IPS DF 4.7 (cell line): ENCODE data around the gene DOCK2.
A peak's percentile ranks its signal among the peaks of the same experiment; 100 is the strongest.
"Not testable (repeated sequence)": the region's sequence is repeated elsewhere in the genome, so short reads cannot be mapped to it uniquely, and the experiment has no call there.

Experiments used
- DNase-seq: peaks from one replicate; pipeline ENCODE4 v3.0.0-alpha.2; 2013; ENCODE audit warnings: low spot score; ENCODE audit errors: extremely low read depth

DOCK2 gene

GRCh38 chr5:170080217-170080616 is 443.1 kb downstream of the DOCK2 start:
- DNase-seq, result no peak

DNA sequence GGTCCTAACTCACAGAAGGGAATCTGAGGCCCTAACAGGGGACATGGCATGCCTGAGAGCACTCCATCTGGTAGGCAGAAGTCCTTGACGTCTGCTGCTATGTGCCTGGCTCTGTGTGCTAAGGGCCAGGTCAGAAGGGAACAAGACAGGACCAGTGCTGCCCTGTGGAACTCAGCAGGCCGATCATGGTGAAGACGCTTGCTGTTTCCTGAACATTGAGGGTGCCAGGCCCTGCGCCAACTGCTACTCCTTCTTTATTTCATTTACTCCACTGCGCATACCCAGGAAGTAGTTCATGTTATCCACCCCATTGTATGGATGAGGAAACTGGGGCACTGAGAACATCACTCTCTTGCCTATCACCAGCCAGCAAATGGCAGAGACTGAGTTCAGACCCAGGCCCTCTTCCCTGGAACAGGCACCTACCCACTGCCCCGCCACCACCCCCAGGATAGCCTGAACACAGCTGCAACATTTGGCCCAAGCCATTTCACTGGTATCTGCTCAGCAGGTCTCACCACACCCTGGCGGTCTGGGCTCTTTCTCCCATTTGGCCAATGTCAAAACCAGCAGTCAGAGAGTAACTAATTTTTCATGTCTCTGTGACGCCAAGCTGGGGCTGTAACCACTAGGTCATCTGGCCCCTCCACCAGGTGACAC is 443.8 kb downstream of the DOCK2 start:
- no peak for DNase-seq

- no peak for DNase-seq
Observed at GRCh38 chr5:170081616-170082015, 444.5 kb downstream of the DOCK2 start.

GRCh38 chr5:170082701-170083100 is 445.6 kb downstream of the DOCK2 start:
- no peak for DNase-seq

DNA sequence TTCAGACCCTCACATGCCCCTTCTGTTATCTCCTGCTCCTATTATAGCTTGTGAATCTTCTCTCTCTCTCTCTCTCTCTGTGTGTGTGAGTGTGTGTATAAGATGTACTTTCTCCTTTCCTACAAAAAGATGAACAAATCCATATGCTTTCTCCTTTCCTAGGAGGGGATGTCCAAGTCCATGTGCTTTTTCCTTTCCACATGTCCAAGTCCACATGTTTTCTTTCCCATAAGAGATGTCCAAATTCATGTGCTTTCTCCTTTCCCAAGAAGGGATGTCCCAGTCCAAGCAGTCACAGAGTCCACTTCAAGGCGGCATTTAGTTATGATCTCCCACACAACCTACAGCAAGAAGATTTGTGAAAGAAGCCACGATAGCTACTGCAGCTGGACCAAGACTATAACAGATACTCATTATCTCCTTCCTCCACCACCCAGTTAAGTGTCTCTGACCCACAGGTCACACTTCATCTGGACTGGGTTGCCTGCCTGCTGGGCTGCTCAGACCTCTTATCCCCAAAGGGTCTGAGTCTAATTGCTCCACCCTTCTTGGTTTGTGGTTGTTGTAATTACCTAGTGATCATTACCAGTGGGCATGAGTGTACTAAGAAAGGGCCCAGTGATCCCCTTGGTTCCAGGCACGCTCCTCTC is 450.2 kb downstream of the DOCK2 start:
- DNase-seq, result no peak

DNA sequence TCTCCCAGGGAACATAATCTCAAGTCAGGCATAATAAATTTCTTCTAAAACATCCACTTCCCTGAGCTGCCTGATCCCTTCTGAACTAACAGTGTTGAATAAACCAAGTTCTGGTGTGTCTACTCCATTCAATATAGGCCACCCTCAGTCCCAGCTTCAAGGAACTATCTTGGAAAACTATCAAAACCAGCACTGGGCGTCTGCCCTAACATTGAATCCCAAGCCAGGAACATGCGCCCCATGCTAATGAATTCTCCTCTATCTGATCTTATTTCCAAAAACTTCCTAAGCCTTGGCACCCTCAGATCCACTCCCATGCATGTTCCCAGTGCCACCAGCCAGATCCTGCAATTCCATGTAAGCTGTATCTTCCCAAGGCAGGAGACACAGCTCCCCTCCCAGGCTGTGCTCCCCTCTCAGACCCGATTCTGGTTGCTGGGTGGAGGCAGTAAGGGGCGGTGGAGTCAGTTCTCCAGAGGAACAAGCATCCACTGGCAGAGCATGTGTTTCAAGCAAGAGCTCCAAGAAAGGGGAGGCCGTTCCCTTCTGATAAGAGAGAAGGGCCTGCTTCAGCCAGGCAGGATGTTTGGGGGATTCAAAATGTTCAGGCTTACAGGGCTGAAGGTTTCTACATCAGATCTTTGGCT is 455.5 kb downstream of the DOCK2 start:
- no peak for DNase-seq

DNA sequence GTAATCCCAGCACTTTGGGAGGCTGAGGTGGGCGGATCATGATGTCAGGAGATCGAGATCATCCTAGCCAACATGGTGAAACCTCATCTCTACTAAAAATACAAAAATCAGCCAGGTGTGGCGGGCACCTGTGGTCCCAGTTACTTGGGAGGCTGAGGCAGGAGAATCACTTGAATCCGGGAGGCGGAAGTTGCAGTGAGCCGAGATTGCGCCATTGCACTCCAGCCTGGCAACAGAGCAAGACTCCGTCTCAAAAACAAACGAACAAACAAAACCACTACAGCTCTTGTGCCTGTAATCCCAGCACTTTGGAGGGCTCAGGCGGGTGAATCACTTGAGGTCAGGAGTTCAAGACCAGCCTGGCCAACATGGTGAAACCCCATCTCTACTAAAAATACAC is 457.3 kb downstream of the DOCK2 start:
- DNase-seq, result not testable (repeated sequence)

DNA sequence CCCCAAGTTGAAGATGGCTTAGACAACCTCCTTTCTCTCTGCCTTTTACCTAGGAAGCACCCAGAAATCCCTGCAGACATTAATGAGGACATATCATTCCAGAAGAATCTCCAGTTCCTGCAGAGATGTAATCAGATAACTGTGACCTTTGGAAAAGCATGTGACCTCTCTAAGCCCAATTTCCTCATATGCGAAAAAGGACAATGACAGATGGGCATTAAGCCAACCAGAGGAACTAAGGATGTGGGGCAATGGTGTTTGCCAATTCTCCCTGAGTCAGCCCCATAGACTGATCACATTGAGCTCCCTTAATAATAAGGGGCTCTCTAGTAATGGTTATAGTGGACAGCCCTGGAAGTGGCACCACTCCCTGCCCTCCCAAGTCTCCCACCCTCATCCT is 458.6 kb downstream of the DOCK2 start:
- no peak for DNase-seq

GRCh38 chr5:170097934-170098333 is 460.9 kb downstream of the DOCK2 start:
- no peak for DNase-seq

- DNase-seq, result peak; percentile 62
Observed at GRCh38 chr5:170100066-170100943, 463.2 kb downstream of the DOCK2 start.

DNA sequence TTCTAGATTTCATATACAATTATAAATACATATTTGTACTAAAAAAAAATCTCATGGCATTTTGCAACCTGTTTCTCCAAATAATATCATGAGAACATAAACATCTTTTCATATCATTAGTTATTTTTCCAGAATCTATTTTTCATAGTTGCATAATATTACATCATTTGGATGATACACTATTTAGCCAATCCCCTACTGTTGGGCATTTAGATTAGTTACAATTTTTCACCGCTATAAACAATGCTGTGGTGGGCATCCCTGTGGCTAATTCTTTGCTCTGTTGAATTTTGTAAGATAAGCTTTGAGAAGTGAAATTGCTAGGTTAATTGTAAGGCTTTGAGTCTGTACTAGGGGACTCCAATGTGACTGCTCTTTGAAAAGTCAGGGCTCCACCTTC is 466.4 kb downstream of the DOCK2 start:
- DNase-seq, result no peak

DNA sequence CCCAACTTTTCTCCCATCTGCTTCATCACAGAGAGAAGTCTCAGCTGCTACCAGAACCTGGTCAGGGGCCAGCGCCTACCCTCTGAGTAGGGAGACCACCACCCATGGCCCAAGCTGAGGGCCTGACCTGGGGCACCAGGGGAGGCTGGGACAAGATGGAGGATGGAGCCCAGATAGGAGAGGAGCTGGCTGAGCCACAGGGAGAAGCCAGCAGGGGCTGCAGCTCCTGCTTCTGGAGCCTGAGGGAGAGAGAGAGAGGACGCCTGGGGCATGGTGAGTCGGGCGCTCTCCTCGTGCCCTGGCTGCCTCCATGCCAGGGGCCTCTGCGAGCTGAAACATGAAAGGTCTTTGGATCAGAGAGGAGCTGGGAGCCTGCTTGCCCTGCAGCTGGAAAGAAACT is 467.2 kb downstream of the DOCK2 start:
- DNase-seq, result no peak

DNA sequence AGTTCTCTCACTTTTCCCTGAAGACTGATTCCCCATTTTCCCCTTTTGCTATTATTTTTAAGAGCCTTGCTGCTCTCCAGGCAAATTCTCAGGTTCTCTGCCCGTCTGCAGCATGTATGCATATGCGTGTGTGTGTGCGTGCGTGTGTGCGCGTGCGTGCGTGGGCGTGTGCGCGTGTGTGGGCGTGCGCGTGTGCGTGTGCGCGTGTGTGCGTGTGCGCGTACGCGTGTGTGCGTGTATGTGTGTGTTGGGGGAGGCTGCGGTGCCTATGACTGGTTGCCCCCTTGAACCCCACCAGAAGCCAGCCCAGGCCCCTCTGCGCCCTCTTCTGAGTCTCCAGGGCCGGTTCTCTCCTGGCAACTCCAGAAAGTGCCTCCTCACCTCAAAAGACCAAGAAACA is 467.6 kb downstream of the DOCK2 start:
- DNase-seq, result no peak

GRCh38 chr5:170105642-170106611 is 468.9 kb downstream of the DOCK2 start, which contains the start of gene FOXI1:
Gene FOXI1 (plus strand): TSS chr5:170105897. CDS start chr5:170105958, 61 bp downstream.
- no peak for DNase-seq

DNA sequence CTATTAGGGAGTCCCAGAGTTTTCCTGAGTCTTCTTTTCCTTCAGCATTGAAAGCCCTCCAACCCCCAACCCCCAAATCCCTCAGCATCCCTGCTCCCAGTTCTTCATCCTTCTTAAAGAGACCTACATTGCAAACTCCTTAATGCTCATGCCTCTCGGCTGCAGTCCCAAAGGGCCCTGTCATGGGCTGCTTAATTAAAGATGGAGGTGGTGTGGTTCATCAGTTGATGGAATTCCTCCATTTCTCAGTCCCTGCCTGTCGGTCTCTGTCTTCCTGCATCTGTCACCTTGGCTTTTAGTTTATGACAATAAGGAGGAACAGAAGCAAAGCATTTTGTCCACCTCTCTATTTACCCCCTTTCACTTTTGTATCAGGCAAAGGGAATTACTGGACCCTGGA is 470.6 kb downstream of the DOCK2 start:
- no peak for DNase-seq

- DNase-seq, result no peak
Observed at GRCh38 chr5:170108266-170108785, 471.3 kb downstream of the DOCK2 start.

- DNase-seq, result no peak
Observed at GRCh38 chr5:170109059-170110031, 472.3 kb downstream of the DOCK2 start.

DNA sequence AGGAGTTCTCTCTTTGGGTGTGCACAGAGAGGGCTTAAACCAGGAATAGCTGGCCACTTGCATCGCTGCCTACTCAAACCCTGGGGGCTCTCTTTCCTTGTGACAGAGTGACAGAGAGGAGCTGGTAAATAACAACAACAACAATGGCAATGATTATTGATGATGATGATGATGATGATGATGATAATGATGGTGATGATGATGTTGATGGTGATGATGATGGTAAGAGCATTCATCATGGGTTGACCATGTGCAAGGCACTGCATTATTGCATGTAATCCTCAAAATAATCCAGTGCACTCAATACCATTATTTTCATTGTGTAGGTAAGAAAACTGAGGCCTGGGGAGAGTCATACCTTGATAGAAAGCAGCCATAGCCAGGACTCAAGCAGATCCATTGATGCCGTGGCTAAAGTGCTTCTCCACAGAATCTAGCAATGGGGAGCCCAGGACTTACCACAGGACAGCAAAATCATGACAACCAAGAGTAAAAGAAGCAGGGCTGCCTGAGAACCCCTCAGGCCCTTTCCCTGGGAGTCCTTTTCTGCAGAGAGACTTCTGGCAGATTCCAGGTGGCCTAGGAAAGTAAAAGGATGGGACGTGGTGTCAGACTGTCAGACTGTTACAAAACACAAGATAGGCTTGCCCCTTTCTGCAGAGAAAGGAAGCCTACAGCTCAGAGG is 473.5 kb downstream of the DOCK2 start:
- DNase-seq, result no peak
